NK-92 (cell line): Measurements from ENCODE around the gene ACTG1.

Experiments used
- DNase-seq: peaks from one replicate; lab custom pipeline; 2025; ENCODE audit not compliant: unreplicated experiment; lab: John Stamatoyannopoulos, UW

The ACTG1 gene

DNA sequence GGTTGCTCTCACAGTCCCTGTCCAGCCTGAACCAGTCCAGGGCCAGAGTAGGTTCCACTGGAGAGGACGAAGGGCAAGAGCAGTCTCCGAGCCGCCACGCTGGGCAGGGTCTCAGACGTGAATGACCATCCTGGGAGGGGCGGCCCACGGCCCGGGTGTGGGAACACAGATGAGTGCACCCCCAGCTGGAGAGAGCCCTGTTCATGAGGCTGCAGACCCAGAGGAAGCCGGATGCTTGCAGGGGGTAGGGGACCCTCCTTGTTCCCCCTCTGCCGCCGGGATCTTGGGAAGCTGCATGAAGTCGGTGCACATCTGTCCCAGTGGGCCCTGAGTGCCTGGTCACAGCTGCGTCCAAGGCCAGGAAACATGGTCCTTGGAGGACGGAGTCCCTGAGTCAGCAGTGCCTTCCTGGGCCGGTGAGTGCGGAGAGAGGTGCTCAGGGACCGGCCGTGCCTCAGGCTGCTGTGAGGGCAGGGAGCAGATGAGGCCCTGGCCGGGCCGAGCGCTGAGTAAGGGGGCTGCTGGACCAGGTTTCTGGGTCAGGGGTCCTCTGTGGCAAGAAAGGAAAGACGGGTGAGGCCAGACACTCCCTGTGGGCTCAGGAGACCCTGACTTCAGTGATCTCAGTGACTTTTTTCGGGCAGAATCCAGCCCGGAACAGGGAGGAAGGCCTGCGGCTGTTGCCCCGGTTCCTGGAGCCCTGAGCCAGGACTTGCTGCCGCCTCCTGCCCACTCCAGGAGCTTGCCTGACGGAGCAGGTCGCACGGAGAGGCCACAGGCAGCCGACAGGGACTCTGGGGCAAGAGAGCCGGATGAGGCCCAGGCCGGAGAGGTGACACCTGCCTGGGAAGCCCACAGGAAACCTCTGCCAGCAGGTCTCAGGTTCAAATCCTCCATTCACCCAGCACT is 45.8 kb downstream of the ACTG1 start:
- DNase-seq: no peak

DNA sequence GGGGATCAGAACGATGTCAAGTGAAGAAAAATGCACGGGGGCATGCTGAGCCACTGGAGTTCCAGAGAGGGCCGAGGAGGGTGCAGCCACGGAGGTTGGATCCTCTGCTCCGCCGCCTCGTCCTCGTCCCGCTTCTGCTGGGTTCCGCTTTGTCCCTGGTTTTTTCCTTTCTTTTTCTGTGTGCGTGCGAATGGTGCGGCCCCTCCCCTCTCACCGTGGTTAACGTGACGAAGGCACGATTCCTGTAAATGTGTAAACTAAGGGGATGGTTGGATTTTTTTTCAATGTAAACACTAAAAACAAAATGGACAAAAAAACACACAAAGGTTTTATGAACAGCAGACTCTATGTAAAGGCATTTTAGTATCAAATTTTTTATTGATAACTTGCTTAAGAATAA is 46.7 kb downstream of the ACTG1 start:
- no peak for DNase-seq

DNA sequence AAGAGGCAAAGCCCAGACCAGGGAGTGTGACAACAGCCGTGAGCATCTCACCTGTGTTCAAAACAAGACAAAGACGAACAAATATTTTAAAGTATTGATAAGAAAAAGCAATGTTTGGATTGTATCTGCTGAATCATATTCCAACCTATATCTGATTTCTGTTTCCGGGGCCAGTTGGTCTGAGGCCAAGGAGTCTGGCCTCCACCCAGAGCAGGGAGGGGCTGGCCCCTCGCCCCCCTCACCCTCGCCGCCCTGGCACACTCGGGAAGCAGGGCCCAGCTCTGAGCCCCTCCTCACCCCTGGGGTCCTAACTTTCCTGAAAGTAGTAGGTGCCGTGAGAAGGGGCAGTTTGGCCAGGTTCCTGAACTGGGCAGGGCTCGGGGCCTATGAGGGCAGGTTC is 48.0 kb downstream of the ACTG1 start:
- no peak for DNase-seq

- DNase-seq: no peak
These were observed 49.1 kb downstream of the ACTG1 start for GRCh38 chr17:81463506-81463905.

- DNase-seq: no peak
These were observed 50.0 kb downstream of the ACTG1 start for GRCh38 chr17:81462506-81463125.

- no peak for DNase-seq
These were observed 50.7 kb downstream of the ACTG1 start for GRCh38 chr17:81461607-81462500.

DNA sequence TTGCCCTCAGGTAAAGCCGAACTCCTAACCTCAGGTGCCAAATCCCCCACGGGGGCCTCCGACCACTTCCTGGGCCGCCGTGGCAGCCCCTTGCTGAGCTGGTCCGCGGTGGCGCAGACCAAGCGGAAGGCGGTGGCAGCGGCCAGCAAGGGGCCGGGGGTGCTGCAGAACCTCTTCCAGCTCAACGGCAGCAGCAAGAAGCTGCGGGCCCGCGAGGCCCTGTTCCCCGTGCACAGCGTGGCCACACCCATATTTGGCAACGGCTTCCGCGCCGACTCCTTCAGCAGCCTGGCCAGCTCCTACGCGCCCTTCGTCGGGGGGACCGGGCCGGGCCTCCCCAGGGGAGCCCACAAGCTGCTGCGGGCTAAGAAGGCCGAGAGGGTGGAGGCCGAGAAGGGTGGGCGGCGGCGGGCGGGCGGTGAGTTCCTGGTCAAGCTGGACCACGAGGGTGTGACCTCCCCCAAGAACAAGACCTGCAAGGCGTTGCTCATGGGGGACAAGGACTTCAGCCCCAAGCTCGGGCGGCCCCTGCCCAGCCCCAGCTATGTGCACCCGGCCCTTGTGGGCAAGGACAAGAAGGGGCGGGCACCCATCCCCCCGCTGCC is 51.6 kb downstream of the ACTG1 start:
- DNase-seq: no peak
